Muscle of leg (tissue), 11 donors: Measurements from ENCODE around the gene HRH1. TPM values are rescaled to one million over a fixed set of nuclear protein-coding genes. Genes with fewer than 3 reads are reported as not detected.

ENCODE experiments used
- DNase-seq: peaks from one replicate; pipeline ENCODE4 v3.0.0; 2013
- H3K27ac ChIP-seq: one replicate; pipeline ENCODE4 v1.5.1; 2013; ENCODE audit warnings: mild to moderate bottlenecking, low read length, control low read depth
- H3K27me3 ChIP-seq: one replicate; pipeline ENCODE4 v1.6.1; 2013; ENCODE audit warnings: low read length; ENCODE audit not compliant: control insufficient read depth, insufficient read depth
- H3K36me3 ChIP-seq: one replicate; pipeline ENCODE4 v1.6.1; 2013; ENCODE audit warnings: low read length; ENCODE audit not compliant: control insufficient read depth, insufficient read depth
- H3K4me1 ChIP-seq: one replicate; pipeline ENCODE4 v1.6.1; 2013; ENCODE audit warnings: low read length; ENCODE audit not compliant: control insufficient read depth, insufficient read depth
- H3K4me3 ChIP-seq: one replicate; pipeline ENCODE4 v1.5.1; 2013; ENCODE audit warnings: low read length, control low read depth
- H3K9me3 ChIP-seq: replicated peaks from 2 replicates; pipeline ENCODE4 v1.6.1; 2013; ENCODE audit warnings: low read depth, low read length; ENCODE audit not compliant: control insufficient read depth
- WGBS: methylation state at CpG from one replicate; pipeline ENCODE4 v1.1.5; 2013; ENCODE audit warnings: missing lambda C conversion rate; ENCODE audit not compliant: insufficient coverage; 5-methylcytosine and 5-hydroxymethylcytosine counted together
- polyA plus RNA-seq, 8 donors: library from polyadenylated mRNA; unstranded; fragments of 120-200 nt; gene quantifications; one replicate each; pipeline versions ENCODE4 v1.2.1 to v1.2.3, GENCODE V29; 2013; ENCODE audit warnings: inconsistent platforms in 1 of 8, low replicate concordance in 1 of 8; ENCODE audit not compliant: insufficient read length in 8 of 8, insufficient read depth in 1 of 8
- total RNA-seq: library from RNA; stranded (reverse); fragments of 120-200 nt; gene quantifications from one replicate; pipeline ENCODE4 v1.2.4, GENCODE V29; 2013

The HRH1 gene
- total and polyA plus RNA-seq, 9 donors: 1.6 to 6.2 (median 3.2) TPM

- H3K4me3 ChIP-seq: no peak overlapping the region
- no peak overlapping the region for H3K27ac ChIP-seq
- H3K4me1 ChIP-seq: no peaks in the 10 kb centered on the region
- H3K9me3 ChIP-seq: no peaks in the 10 kb centered on the region
- peaks cover 2% of the 10 kb centered on the region for H3K27me3 ChIP-seq
- DNase-seq: peak; percentile 26
- no peaks in the 10 kb centered on the region for H3K36me3 ChIP-seq
- WGBS: 0% methylated on average over 1 of the region's 8 CpGs
Measured at GRCh38 chr3:11236588-11237461, 82.5 kb downstream of the HRH1 start.

GRCh38 chr3:11238060-11238459 lies 83.8 kb downstream of the HRH1 start:
- Histone ChIP-seq H3K36me3 (no peaks in the 10 kb centered on the region), H3K9me3 (no peaks in the 10 kb centered on the region), H3K27me3 (peaks cover 2% of the 10 kb centered on the region), H3K27ac (no peak overlapping the region), H3K4me3 (no peak overlapping the region), H3K4me1 (no peaks in the 10 kb centered on the region)
- DNase-seq: no peak
- WGBS: no CpG with 5 or more reads among the region's 3 CpGs

GRCh38 chr3:11238880-11239279 lies 84.6 kb downstream of the HRH1 start:
- no CpG with 5 or more reads among the region's 1 CpG for WGBS
- no peak overlapping the region for H3K4me3 ChIP-seq
- DNase-seq: no peak
- H3K4me1 ChIP-seq: no peaks in the 10 kb centered on the region
- no peaks in the 10 kb centered on the region for H3K9me3 ChIP-seq
- H3K27ac ChIP-seq: no peak overlapping the region
- H3K36me3 ChIP-seq: no peaks in the 10 kb centered on the region
- H3K27me3 ChIP-seq: peaks cover 2% of the 10 kb centered on the region

GRCh38 chr3:11239796-11240195 lies 85.5 kb downstream of the HRH1 start:
- no peaks in the 10 kb centered on the region for H3K4me1 ChIP-seq
- H3K27me3 ChIP-seq: peaks cover 2% of the 10 kb centered on the region
- no peaks in the 10 kb centered on the region for H3K36me3 ChIP-seq
- no peaks in the 10 kb centered on the region for H3K9me3 ChIP-seq
- no peak overlapping the region for H3K4me3 ChIP-seq
- no peak overlapping the region for H3K27ac ChIP-seq
- DNase-seq: no peak
- WGBS: 67% methylated on average over 1 of the region's 1 CpG

- no peak for DNase-seq
- Histone ChIP-seq H3K9me3 (no peaks in the 10 kb centered on the region), H3K27ac (no peak overlapping the region), H3K27me3 (peaks cover 2% of the 10 kb centered on the region), H3K36me3 (no peaks in the 10 kb centered on the region), H3K4me3 (no peak overlapping the region), H3K4me1 (no peaks in the 10 kb centered on the region)
- 100% methylated on average over 1 of the region's 1 CpG for WGBS
Measured at GRCh38 chr3:11240496-11240895, 86.2 kb downstream of the HRH1 start.

GRCh38 chr3:11244121-11244677 lies 89.9 kb downstream of the HRH1 start:
- Histone ChIP-seq H3K27ac (no peak overlapping the region), H3K27me3 (no peaks in the 10 kb centered on the region), H3K4me1 (no peaks in the 10 kb centered on the region), H3K36me3 (no peaks in the 10 kb centered on the region), H3K4me3 (no peak overlapping the region), H3K9me3 (no peaks in the 10 kb centered on the region)
- DNase-seq: no peak
- 83% methylated on average over 1 of the region's 1 CpG for WGBS

- WGBS: 79% methylated on average over 3 of the region's 8 CpGs
- H3K36me3 ChIP-seq: no peaks in the 10 kb centered on the region
- H3K4me1 ChIP-seq: no peaks in the 10 kb centered on the region
- H3K4me3 ChIP-seq: no peak overlapping the region
- H3K27me3 ChIP-seq: no peaks in the 10 kb centered on the region
- no peaks in the 10 kb centered on the region for H3K9me3 ChIP-seq
- no peak overlapping the region for H3K27ac ChIP-seq
- DNase-seq: no peak
Measured at GRCh38 chr3:11245276-11245675, 91.0 kb downstream of the HRH1 start.

GRCh38 chr3:11245827-11246662 lies 91.8 kb downstream of the HRH1 start:
- Histone ChIP-seq H3K27me3 (no peaks in the 10 kb centered on the region), H3K4me1 (no peaks in the 10 kb centered on the region), H3K9me3 (no peaks in the 10 kb centered on the region), H3K4me3 (no peak overlapping the region), H3K36me3 (no peaks in the 10 kb centered on the region), H3K27ac (no peak overlapping the region)
- WGBS: 92% methylated on average over 4 of the region's 6 CpGs
- no peak for DNase-seq

- Histone ChIP-seq H3K27me3 (no peaks in the 10 kb centered on the region), H3K27ac (no peak overlapping the region), H3K4me1 (no peaks in the 10 kb centered on the region), H3K9me3 (no peaks in the 10 kb centered on the region), H3K36me3 (no peaks in the 10 kb centered on the region), H3K4me3 (no peak overlapping the region)
- no CpG with 5 or more reads among the region's 2 CpGs for WGBS
- no peak for DNase-seq
Measured at GRCh38 chr3:11246663-11246970, 92.3 kb downstream of the HRH1 start.

- H3K9me3 ChIP-seq: no peaks in the 10 kb centered on the region
- H3K27me3 ChIP-seq: no peaks in the 10 kb centered on the region
- WGBS: 78% methylated on average over 6 of the region's 8 CpGs
- H3K4me3 ChIP-seq: no peak overlapping the region
- H3K27ac ChIP-seq: no peak overlapping the region
- no peaks in the 10 kb centered on the region for H3K4me1 ChIP-seq
- H3K36me3 ChIP-seq: no peaks in the 10 kb centered on the region
- DNase-seq: no peak
Measured at GRCh38 chr3:11247362-11247761, 93.1 kb downstream of the HRH1 start.
